Measurements from ENCODE around the gene ATP6V1C2. TPM values are rescaled to one million over a fixed set of nuclear protein-coding genes. Genes with fewer than 3 reads are reported as not detected.

The ATP6V1C2 gene
- polyA plus RNA-seq (ENCODE audit: insufficient read length in 4 of 4) = 1 to 10 TPM; 5.5 to 8.0 (median 7.3) TPM

- DNase-seq (ENCODE audit: low read depth in 4 of 4, low spot score in 3 of 4) = no peak
Observed at GRCh38 chr2:10721396-10722251, at the start of gene ATP6V1C2. TSS of gene ATP6V1C2 (plus strand) at chr2:10721630. CDS start at chr2:10722850, 1,220 bp downstream.

DNA sequence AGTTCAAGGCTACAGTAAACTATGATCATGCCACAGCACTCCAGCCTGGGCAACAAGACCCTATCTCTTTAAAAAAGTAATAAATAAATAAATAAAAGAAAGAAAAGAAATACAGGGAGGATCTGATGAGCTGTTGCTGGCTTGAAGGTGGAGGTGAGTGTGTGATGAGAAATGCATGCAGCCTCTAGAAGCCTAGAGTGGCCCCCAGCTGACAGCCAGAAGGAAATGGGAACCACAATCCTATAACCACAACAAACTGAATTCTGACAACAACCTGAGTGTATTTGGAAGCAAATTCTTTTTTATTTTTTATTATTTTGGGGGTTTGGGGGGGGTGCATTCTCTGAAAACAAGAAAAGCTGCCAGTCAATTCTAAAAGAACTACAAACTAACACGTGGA, 46.3 kb upstream of the ATP6V1C2 start:
- DNase-seq (ENCODE audit: low read depth in 4 of 4, low spot score in 3 of 4) = no peak

DNA sequence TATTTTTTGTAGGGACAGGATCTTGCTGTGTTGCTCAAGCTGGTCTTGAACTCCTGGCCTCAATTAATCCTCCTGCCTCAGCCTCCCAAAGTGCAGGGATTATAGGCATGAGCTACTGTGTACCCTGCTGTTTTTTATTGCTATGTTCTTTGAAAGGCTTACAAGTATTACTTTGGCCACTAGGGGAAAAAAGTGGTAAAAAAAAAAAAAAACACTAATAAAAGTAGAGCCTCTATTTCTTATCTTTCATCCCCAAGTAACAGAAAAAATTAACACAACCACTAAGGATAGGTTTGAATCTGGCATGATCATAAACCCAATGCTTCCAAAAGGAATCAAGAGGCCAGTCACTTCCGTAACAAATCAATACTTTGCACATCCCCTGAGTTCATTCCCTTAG, 43.2 kb upstream of the ATP6V1C2 start:
- DNase-seq (ENCODE audit: low read depth in 4 of 4, low spot score in 3 of 4) = no peak

DNA sequence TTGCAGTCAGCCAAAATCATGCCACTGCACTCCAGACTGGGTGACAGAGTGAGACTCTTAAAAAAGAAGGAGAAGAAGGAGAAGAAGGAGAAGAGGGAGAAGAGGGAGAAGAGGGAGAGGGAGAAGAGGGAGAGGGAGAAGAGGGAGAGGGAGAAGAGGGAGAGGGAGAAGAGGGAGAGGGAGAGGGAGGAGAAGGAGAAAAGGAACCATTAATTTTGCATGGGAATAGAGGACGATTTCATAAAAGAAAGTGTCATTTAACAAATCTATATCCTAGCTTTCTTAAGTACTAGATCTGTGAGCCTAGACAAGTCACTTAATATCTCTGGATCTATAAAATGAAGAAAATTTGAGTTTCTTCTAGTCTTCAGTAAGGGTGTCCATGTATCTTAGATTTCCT, 41.2 kb upstream of the ATP6V1C2 start:
- no peak for DNase-seq (ENCODE audit: low read depth in 4 of 4, low spot score in 3 of 4)

DNA sequence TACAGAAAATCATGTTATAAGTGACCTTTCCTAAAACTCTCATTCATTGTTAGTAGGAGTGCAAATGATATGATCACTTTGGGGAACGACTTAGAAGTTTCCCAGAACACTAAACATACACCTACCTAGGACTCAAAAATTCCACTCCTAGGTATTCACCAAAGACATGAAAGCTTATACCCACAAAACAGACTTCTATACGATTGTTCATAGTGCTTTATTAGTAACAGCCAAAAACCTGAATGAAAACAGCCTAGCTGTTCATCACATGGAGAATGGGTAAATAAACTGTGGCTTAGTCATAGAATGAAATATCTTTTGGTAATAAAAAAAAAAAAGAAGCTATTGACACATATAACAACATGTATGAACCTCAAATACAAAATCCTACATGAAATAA, 40.5 kb upstream of the ATP6V1C2 start:
- no peak for DNase-seq (ENCODE audit: low read depth in 4 of 4, low spot score in 3 of 4)

GRCh38 chr2:10686176-10686730, 35.2 kb upstream of the ATP6V1C2 start:
- DNase-seq (ENCODE audit: low read depth in 4 of 4, low spot score in 3 of 4) = no peak

GRCh38 chr2:10688921-10689807, 32.3 kb upstream of the ATP6V1C2 start:
- peak in 1 of 4 donors; percentile 5 for DNase-seq (ENCODE audit: low read depth in 4 of 4, low spot score in 3 of 4)

DNA sequence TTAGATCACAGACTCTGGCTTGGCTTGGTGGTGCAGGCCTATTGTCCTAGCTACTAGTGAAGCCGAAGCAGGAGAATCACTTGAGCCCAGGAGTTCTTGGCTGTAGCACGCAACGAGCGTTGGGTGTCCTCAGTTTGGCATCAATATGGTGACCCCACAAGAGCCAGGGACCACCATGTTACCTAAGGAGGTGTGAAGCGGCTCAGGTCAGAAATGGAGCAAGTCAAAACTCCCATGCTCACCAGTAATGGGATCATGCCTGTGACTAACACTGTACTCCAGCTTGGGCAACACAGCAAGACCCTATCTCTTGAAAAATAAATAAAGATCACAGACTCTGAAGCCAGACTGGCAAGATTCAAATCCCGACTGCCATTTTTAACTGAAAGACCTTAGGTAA, 29.9 kb upstream of the ATP6V1C2 start:
- no peak for DNase-seq (ENCODE audit: low read depth in 4 of 4, low spot score in 3 of 4)

- DNase-seq (ENCODE audit: low read depth in 4 of 4, low spot score in 3 of 4) = no peak
Observed at GRCh38 chr2:10700078-10700803, 21.2 kb upstream of the ATP6V1C2 start.

- DNase-seq (ENCODE audit: low read depth in 4 of 4, low spot score in 3 of 4) = no peak
Observed at GRCh38 chr2:10704034-10704594, 17.3 kb upstream of the ATP6V1C2 start.

GRCh38 chr2:10706033-10706432, 15.4 kb upstream of the ATP6V1C2 start:
- no peak for DNase-seq (ENCODE audit: low read depth in 4 of 4, low spot score in 3 of 4)

- DNase-seq (ENCODE audit: low read depth in 4 of 4, low spot score in 3 of 4) = no peak
Observed at GRCh38 chr2:10707831-10708230, 13.6 kb upstream of the ATP6V1C2 start.

- no peak for DNase-seq (ENCODE audit: low read depth in 4 of 4, low spot score in 3 of 4)
Observed at GRCh38 chr2:10709290-10709939, 12.0 kb upstream of the ATP6V1C2 start.

DNA sequence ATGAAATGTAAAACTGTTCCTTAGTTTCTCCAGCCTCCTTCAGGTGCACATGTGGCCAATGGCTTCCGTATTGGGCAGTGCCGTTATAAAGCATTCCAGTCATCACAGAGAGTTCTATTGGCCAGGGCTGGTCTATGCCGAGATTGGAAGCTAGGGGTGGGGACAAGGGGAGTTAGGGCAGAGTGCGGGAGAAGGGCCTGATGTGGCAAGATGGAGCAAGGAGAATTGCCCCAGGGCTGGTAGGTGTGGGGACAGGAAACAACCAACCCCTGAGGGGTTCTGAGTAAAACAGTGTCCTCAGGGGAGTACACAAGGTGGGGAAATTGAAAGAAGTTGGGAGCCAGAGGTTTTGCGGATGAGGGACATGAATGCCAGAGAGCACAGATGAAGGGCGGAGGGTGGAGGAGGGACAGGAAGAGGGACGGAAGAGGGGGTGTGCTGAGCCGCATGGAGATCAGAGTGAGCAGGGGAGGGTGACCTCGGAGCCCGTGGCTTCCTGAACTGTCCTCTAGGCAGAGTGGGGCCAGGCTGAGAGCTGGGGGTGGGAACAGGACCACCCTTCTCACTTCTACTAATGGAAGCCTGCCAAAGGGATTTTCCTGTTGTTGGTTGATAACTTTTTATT, 9.1 kb upstream of the ATP6V1C2 start:
- no peak for DNase-seq (ENCODE audit: low read depth in 4 of 4, low spot score in 3 of 4)

GRCh38 chr2:10716581-10716980, 4.8 kb upstream of the ATP6V1C2 start:
- DNase-seq (ENCODE audit: low read depth in 4 of 4, low spot score in 3 of 4) = no peak

GRCh38 chr2:10717628-10718027, 3.8 kb upstream of the ATP6V1C2 start:
- no peak for DNase-seq (ENCODE audit: low read depth in 4 of 4, low spot score in 3 of 4)

DNA sequence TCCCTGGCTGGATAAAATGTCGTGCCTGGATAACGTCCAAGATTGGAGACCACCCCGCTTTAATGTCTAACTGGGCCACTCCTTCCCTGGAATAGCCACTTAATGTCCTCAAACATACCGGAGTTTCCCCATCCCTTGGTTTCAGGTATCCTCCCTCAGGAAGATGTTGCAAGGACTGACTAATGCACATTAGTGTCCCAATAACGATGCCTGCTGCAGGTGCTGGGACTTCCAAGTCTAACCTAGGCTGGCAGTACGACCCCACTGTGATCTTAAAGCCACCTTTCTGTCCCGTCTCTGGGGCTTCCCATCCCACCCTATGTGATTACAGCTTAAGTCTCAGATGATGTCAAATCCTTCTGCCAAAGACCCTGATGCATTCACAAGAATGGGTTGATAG, 1.1 kb upstream of the ATP6V1C2 start:
- DNase-seq (ENCODE audit: low read depth in 4 of 4, low spot score in 3 of 4) = no peak

GRCh38 chr2:10720947-10721395, 459 bp upstream of the ATP6V1C2 start:
- DNase-seq (ENCODE audit: low read depth in 4 of 4, low spot score in 3 of 4) = no peak

DNA sequence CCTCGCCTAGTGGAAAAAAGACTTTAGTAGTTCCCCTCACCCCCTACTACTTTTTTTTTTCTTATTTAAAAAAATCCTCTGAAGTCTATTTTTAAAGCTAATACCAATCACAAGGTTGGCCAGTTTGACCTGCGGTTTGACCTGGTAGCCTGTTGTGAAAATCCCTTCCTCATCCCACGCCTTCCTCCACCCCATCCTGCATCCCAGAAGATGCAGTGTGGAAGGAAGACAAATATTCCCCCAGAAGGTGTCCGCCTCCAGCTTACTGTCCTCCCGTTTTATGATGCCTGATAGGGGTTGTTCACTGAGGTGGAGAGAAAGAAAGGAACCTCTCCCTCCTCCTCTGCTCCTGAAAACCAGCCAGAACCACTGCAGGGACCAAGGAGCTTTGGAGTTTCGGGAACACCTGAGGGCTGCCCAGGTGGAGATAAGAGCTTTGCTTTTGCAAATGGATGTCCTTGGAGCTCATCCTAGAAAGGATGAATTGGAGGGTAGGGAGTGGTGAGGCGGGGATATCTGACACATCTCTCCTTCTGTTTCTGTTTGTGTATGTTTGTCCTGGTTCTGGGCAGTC, 909 bp downstream of the ATP6V1C2 start:
- no peak for DNase-seq (ENCODE audit: low read depth in 4 of 4, low spot score in 3 of 4)
